Tibial nerve (tissue), 4 donors: ENCODE results near the gene MCUB. TPM values are rescaled to one million over a fixed set of nuclear protein-coding genes. Genes with fewer than 3 reads are reported as not detected.
"Not testable (repeated sequence)": the region's sequence is repeated elsewhere in the genome, so short reads cannot be mapped to it uniquely, and the experiment has no call there.

Source experiments
- DNase-seq, 2 donors: peaks; one replicate each; pipeline ENCODE4 v3.0.0-alpha.2; 2019; ENCODE audit warnings: low spot score in 2 of 2
- H3K27ac ChIP-seq, 4 donors: fragments of 200-600 bp; sonication (generic) in 3 of 4; one replicate each; pipeline ENCODE4 v1.5.1; 2017 to 2019; ENCODE audit warnings: mild to moderate bottlenecking in 1 of 4
- H3K27me3 ChIP-seq, 2 donors: fragments of 200-600 bp; sonication (generic) in 1 of 2; one replicate each; pipeline versions ENCODE4 v1.5.1 to v1.6.0; 2017 to 2019
- H3K36me3 ChIP-seq, 3 donors: fragments of 200-600 bp; sonication (generic); one replicate each; pipeline ENCODE4 v1.5.1; 2018 to 2019
- H3K4me1 ChIP-seq, 4 donors: fragments of 200-600 bp; sonication (generic) in 3 of 4; one replicate each; pipeline ENCODE4 v1.5.1; 2017 to 2019
- H3K4me3 ChIP-seq, 4 donors: fragments of 200-600 bp; sonication (generic) in 3 of 4; one replicate each; pipeline ENCODE4 v1.5.1; 2017 to 2019; ENCODE audit warnings: mild to moderate bottlenecking in 1 of 4, moderate library complexity in 1 of 4
- H3K9me3 ChIP-seq, 4 donors: fragments of 200-600 bp; sonication (generic) in 3 of 4; one replicate each; pipeline ENCODE4 v1.5.1; 2017 to 2019
- EP300 ChIP-seq, 2 donors: sonication (generic); formaldehyde crosslinking; IDR thresholded peaks; one replicate each; pipeline ENCODE4 v1.6.1; 2017; ENCODE audit warnings: antibody characterized with exemption in 2 of 2, mild to moderate bottlenecking in 1 of 2
- POLR2A ChIP-seq, 2 donors: fragments of 450-650 bp; IDR thresholded peaks; one replicate each; pipeline ENCODE4 v1.6.1; 2017; ENCODE audit warnings: antibody characterized with exemption in 2 of 2, mild to moderate bottlenecking in 2 of 2, moderate library complexity in 2 of 2
- WGBS, 2 donors: methylation state at CpG; one replicate each; pipeline ENCODE4 v1.1.5; 2018; 5-methylcytosine and 5-hydroxymethylcytosine counted together
- total RNA-seq, 4 donors: library from RNA; depleted of rRNA; stranded (reverse); fragments of >200 nt; gene quantifications; one replicate each; pipeline ENCODE4 v1.1.0, GENCODE V29; 2016
- TF ChIP-seq, protein P1 (sequence below), 5 experiments: fragments of 200-600 bp in 3 of 5; fragments of 450-650 bp in 2 of 5; sonication (generic) in 3 of 5; IDR thresholded peaks; one replicate each; pipeline ENCODE4 v1.5.1; 2016 to 2019; ENCODE audit warnings: antibody characterized with exemption in 5 of 5, mild to moderate bottlenecking in 3 of 5, moderate library complexity in 2 of 5

The MCUB gene
- total RNA-seq, 4 donors from 2014 or later = 15.5 to 57.3 (median 24.4) TPM

- WGBS, 2 donors = 75 to 76% methylated on average over 3 of the region's 3 CpGs
- TF ChIP-seq EP300 (IDR thresholded peaks at IDR 0.05) (no peak), POLR2A (IDR thresholded peaks at IDR 0.05) (no peak)
- TF ChIP-seq, protein P1, sequence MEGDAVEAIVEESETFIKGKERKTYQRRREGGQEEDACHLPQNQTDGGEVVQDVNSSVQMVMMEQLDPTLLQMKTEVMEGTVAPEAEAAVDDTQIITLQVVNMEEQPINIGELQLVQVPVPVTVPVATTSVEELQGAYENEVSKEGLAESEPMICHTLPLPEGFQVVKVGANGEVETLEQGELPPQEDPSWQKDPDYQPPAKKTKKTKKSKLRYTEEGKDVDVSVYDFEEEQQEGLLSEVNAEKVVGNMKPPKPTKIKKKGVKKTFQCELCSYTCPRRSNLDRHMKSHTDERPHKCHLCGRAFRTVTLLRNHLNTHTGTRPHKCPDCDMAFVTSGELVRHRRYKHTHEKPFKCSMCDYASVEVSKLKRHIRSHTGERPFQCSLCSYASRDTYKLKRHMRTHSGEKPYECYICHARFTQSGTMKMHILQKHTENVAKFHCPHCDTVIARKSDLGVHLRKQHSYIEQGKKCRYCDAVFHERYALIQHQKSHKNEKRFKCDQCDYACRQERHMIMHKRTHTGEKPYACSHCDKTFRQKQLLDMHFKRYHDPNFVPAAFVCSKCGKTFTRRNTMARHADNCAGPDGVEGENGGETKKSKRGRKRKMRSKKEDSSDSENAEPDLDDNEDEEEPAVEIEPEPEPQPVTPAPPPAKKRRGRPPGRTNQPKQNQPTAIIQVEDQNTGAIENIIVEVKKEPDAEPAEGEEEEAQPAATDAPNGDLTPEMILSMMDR (IDR thresholded peaks at IDR 0.05) = no peak
Observed at GRCh38 chr4:109554971-109555370, 5.1 kb upstream of the MCUB start.

DNA sequence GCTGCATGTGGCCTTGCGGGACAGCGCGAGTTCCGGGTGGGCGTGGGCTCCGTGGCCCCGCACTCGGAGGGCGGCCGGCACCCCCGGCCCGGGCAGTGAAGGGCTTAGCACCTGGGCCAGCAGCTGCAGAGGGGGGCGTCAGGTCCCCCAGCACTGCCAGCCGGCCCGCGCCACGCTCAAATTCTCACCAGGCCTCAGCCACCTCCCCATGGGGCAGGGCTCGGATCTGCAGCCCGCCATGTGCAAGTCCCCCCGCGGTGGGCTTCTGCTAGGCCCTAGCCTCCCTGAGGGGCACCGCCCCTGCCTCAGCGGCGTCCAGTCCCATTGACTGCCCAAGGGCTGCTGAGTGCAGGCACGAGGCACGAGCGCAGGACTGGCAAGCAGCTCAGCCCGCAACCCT lies 2.6 kb upstream of the MCUB start:
- TF ChIP-seq, protein P1 (IDR thresholded peaks at IDR 0.05) = no peak
- TF ChIP-seq POLR2A (IDR thresholded peaks at IDR 0.05) = no peak
- no peak for TF ChIP-seq EP300 (IDR thresholded peaks at IDR 0.05)
- WGBS, 2 donors = 99% methylated on average over 16 to 23 of the region's 28 CpGs

More at GRCh38 chr4:109554971-109555370, 5.1 kb upstream of the MCUB start:
- Histone ChIP-seq H3K27me3 (no peaks in the 10 kb centered on the region), H3K36me3 (peaks cover 0 to 30% (median 0%) of the 10 kb centered on the region in 3 donors), H3K27ac (no peak overlapping the region), H3K4me3 (no peak overlapping the region), H3K4me1 (peaks cover 0 to 9% (median 0%) of the 10 kb centered on the region in 4 donors), H3K9me3 (peaks cover 0 to 7% (median 0%) of the 10 kb centered on the region in 4 donors)
- DNase-seq = no peak

GRCh38 chr4:109558095-109558494 lies 2.0 kb upstream of the MCUB start:
- DNase-seq, H3K4me3 ChIP-seq, H3K9me3 ChIP-seq, H3K27ac ChIP-seq, H3K27me3 ChIP-seq: not testable (repeated sequence)
- peaks cover 0 to 21% (median 0%) of the 10 kb centered on the region in 4 donors for H3K4me1 ChIP-seq
- 90 to 94% methylated on average over 6 of the region's 6 CpGs for WGBS, 2 donors
- H3K36me3 ChIP-seq = peaks cover 0 to 18% (median 0%) of the 10 kb centered on the region in 3 donors

More for the DNA sequence above, 2.6 kb upstream of the MCUB start:
- no peak overlapping the region for H3K27ac ChIP-seq
- no peak for DNase-seq
- no peak overlapping the region for H3K4me3 ChIP-seq
- H3K9me3 ChIP-seq = peaks cover 0 to 7% (median 0%) of the 10 kb centered on the region in 4 donors
- peaks cover 0 to 21% (median 0%) of the 10 kb centered on the region in 4 donors for H3K4me1 ChIP-seq
- H3K36me3 ChIP-seq = peaks cover 0 to 25% (median 0%) of the 10 kb centered on the region in 3 donors
- no peaks in the 10 kb centered on the region for H3K27me3 ChIP-seq

- peak in 1 of 2 donors; percentile 11 for DNase-seq
- TF ChIP-seq POLR2A (IDR thresholded peaks at IDR 0.05) (no peak), EP300 (IDR thresholded peaks at IDR 0.05) (no peak)
- TF ChIP-seq, protein P1 (IDR thresholded peaks at IDR 0.05) = no peak
- 3 to 8% methylated on average over 27 of the region's 27 CpGs for WGBS, 2 donors
Observed at GRCh38 chr4:109559625-109559982, 442 bp upstream of the MCUB start.

GRCh38 chr4:109560687-109561461 lies 828 bp downstream of the MCUB start:
- Histone ChIP-seq H3K27me3 (no peaks in the 10 kb centered on the region), H3K4me1 (peaks cover 0 to 21% (median 0%) of the 10 kb centered on the region in 4 donors), H3K36me3 (peaks cover 0 to 14% (median 0%) of the 10 kb centered on the region in 3 donors), H3K27ac (peak overlapping the region; percentile 66 to 94 (median 88)), H3K9me3 (peaks cover 0 to 7% (median 0%) of the 10 kb centered on the region in 4 donors), H3K4me3 (peak overlapping the region; percentile 60 to 90 (median 78))
- WGBS, 2 donors = 0% methylated on average over 25 to 28 of the region's 29 CpGs
- TF ChIP-seq EP300 (IDR thresholded peaks at IDR 0.05) = peak in 1 of 2 donors; percentile 65
- TF ChIP-seq POLR2A (IDR thresholded peaks at IDR 0.05) = no peak
- peak in 1 of 2 donors; percentile 47 for DNase-seq

More at GRCh38 chr4:109559625-109559982, 442 bp upstream of the MCUB start:
- peaks cover 0 to 12% (median 0%) of the 10 kb centered on the region in 3 donors for H3K36me3 ChIP-seq
- peak overlapping the region; percentile 60 to 90 (median 78) for H3K4me3 ChIP-seq
- H3K27ac ChIP-seq = peak overlapping the region; percentile 66 to 94 (median 79)
- no peaks in the 10 kb centered on the region for H3K27me3 ChIP-seq
- peaks cover 0 to 21% (median 0%) of the 10 kb centered on the region in 4 donors for H3K4me1 ChIP-seq
- peaks cover 0 to 7% (median 0%) of the 10 kb centered on the region in 4 donors for H3K9me3 ChIP-seq
